ENCODE results near the gene TEK.
"Not testable (repeated sequence)": the region's sequence is repeated elsewhere in the genome, so short reads cannot be mapped to it uniquely, and the experiment has no call there.

TEK gene

DNA sequence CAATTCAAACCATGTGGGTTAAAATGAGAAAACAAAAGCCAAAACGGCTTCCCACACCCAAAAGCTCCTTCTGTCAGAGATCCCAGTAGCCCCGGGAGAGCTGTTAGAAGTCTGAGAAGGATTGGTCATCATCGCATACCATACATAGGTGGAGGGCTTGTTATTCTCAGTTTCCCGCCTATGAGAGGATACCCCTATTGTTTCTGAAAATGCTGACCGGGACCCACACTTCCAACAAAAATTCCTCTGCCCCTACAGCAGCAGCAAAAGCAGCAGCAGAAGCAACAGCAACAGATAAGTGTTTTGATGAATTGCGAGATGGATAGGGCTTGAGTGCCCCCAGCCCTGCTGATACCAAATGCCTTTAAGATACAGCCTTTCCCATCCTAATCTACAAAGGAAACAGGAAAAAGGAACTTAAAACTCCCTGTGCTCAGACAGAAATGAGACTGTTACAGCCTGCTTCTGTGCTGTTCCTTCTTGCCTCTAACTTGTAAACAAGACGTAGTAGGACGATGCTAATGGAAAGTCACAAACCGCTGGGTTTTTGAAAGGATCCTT, at the start of gene TEK:
TSS of gene TEK (plus strand) at position 245 of the 561 bp plus-strand sequence. CDS start 366 bp downstream, outside the sequence.
- no peak for DNase-seq

DNA sequence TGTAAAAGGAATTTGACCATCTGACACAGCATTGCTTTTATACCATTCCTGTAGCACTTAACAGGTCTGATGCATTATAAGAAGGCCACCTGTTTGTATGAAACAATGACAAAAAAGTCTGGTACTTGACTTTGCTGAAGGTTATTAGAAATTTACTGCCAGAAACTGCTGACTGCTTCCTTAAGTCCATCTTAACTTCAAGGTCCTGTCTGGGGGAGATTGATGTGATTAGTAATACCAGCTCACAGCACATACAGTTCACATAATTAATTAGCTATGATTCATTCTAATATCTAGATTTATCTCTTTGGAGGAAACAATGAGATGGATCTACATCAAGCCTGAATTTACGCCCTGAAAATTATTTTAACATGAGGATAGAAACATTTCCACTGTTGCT, 49.6 kb upstream of the TEK start:
- no peak for DNase-seq

DNA sequence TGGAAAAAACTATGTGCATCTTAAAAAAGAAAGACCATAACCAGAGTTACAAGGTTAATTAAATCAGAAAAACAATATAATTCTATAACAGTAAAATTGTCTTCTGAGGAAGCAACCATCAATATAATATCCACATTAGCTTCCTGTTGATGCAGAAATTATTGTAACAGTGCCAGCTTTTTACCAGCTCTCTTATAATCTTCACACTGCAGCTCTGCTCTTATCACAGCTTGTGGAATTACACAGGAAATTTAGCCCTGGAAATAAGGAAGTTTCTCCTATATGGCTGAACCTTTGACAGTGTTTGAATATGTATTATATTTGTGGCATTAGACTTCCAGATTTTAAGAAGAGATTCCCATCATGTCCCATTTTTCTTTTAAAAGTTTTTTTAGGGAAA, 49.1 kb upstream of the TEK start:
- DNase-seq, result no peak

DNA sequence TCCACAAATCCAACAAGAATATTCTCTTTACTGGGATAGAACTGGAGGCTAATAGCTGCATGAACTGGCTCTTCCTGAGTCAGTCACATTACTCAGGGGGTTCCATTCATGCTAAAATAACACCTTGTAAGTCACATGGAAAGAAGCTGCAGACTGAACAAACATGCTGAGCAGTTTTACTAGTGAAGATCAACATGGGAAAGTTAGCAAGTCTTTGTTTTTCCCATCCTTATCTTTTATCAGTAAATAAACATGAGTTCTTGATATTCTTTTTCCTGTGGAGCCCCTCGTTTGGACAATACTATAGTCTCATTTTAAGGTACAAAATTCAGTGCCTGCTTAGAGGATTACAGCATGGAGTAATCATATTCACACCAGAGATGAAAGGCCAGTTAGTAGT, 43.7 kb upstream of the TEK start:
- DNase-seq, result no peak

DNA sequence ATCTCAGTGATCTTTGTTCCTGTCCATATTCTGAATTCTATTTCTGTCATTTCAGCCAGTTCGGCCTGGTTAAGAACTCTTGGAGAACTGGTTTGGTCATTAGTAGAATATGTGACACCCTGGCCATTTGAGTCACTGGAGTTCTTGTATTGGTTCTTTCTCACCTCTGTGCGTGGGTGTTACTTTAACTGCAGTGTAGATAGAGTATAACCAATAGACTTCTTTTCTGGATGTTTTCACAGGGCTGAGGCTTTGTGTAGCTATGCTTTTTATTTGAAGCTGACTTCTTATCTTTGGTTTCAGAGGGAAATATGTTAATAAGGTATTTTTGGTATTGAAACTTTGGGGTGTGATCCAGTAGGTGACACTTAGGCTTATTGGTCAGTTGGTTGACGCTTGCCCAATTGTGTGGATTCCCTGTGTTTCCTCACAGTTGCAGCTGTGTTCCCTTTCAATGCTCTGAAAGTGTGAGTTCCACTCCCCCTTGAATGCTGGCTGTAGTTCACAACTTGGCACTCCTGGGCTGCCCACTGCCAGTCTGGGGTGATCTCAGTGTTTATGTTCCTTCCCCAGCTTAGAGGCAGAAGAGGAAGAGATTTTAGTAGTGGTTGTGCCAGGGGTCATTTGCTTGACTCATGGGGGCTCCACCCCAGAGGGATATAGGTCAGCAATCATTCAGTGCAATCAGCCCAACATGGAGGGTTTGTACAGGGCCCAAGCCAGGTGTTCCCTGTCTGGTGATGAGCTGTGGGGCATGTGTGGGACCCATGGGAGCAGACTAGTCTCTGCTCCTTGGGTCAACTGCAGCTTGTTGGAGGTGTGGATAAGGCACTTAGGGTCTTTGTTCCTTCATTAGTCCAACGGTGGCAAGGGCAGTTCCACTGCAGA, 34.9 kb upstream of the TEK start:
- DNase-seq, result no peak

DNA sequence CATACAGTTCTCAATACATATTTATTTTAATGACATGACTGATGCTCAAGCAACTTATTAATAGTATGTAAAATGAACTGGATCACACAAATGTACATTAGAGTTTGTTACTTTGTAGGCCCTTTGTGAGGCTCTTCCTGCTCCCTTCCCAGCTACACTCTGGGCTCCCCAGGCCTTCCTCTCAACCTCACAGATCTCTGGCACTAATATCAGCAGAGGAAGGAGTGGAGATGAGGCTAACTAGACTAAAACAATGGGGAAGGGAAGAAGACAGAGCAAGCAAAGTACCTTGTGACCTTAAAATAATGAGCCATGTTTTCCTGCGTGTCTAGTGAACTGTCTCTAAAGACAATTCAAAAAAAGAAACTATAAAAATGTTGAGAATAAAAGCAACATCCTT, 30.3 kb upstream of the TEK start:
- DNase-seq, result no peak

DNA sequence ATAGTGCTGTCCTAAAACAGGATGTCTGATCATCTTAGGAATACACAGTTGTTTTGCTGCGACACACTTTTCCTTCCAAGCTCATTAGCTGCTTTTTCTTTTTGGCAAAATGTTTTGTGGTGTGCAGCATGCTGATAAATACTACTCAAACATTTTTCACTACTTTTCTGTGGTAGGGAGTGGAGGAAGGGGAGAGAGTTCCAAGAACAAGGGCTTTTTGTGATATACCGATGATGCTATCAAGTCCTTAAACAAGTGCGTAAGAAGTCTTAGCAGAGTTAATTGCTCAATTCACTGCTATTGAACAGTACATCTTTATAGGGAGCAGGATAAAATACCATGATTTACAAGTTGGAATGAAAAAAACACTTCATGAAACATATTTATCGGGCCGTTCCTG, 23.6 kb upstream of the TEK start:
- no peak for DNase-seq

DNA sequence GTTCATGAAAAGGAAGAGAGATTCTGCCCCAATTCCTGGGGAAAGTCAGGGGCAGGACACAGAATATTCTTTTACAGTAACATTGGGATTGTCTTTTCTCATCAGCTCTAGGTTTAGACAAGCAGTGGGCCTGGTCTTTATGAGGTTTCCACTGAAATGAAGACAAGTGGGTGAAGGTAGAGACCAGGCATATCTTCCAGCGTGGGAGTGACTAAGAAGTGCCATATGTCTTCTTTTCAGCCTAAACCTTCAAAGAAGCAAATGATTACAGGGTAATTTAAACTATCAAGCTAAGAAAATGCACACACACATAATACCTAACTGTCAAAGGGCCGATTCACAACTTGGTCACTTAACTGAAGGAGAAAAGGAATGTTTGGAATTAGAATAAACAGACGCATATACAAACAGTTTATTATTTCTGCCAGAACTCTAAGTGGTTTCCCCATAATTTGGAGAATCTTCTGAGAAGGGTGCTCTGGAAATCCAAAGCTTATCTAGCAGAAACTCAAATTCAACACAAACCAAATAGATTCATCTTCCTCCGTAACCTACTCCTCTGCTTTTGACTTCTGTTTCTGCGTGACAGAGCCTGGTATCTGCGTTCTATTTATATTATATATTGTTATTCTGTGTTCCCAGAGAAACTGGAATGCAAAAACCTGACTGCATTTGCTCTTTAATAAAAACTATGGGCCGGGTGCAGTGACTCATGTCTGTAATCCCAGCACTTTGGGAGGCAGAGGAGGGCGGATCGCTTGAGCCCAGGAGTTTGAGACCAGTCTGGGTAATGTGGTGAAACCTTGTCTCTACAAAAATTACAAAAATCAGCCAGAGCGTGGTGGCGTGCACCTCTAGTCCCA, 22.0 kb upstream of the TEK start:
- DNase-seq, result no peak

DNA sequence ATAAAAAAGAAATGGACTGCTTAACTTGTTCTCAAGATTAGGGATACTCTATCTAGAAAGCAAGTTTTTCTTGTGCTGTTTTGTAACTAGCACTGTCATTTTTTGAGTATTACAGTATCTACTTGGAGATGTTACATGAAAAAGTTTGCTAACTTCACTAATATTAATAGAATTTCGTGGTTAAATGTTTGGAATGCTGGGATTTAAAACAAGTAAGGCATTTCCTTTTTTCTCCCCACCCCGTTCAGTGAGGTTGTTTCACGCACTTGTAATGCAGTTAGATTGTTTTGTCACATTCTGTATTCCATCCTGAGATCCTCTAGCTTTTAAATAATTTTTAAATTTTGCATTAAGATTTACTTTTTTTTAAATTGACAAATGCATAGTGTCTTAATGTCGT, 20.0 kb upstream of the TEK start:
- DNase-seq, result no peak

DNA sequence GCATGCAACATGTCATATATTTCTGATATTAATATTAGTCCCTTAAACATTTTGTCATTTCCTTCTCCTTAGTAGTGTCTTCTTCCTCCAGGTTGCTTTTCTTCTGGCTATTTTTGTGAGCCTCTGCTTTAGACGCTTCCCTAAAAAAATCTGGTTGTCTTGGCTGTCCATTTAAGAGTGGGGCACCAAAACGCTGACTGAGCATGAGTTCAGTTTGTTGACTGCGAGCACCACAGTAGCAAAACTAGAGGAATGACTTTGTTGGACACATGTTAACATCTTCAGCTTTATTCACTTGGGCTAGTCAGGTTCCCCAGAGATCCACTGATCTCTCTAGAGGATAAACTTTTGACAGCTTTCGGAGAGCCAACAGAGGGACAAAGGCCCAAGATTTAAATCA, 19.3 kb upstream of the TEK start:
- DNase-seq, result no peak

DNA sequence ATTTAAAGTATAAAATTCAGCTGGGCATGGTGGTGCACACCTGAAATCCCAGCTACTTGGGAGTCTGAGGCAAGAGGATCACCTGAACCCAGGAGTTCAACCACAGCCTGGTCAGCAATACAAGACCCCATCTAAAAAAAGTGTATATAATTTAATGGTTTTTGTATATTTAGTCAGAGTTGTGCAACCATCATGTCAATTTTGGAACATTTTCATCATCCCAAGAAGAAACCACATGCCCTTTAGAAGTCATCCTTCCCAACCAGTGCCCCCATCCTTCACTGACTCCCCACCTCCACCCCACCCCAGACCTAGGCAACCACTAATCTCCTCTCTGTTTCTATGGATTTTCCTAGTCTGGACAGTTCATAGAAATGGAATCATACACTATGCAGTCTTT, 18.8 kb upstream of the TEK start:
- no peak for DNase-seq

DNA sequence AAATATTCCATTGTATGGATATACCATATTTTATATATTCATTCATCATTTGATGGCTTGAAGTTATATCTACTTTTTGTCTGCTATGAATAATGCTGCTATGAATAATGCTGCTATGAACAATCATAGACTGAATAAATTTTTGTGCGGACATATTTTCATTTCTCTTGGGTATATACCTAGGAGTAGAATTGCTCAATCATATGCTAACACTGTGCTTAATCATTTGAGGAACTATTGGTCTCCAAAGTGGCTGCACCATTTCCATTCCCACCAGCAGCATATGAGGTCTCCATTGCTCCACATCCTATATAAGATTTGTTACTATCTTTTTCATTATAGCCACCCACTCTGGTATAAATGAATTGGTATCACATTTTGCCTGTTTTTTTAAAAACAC, 18.3 kb upstream of the TEK start:
- DNase-seq, result no peak

DNA sequence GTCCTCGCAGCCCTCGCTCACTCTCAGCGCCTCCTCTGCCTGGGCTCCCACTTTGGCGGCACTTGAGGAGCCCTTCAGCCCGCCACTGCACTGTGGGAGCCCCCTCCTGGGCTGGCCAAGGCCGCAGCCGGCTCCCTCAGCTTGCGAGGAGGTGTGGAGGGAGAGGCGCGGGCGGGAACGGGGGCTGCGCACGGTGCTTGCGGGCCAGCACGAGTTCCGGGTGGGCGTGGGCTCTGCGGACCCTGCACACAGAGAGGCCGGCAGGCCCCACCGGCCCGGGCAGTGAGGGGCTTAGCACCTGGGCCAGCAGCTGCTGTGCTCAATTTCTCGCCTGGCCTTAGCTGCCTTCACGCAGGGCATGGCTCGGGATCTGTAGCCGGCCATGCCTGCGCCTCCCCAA, 16.5 kb upstream of the TEK start:
- not testable (repeated sequence) for DNase-seq

DNA sequence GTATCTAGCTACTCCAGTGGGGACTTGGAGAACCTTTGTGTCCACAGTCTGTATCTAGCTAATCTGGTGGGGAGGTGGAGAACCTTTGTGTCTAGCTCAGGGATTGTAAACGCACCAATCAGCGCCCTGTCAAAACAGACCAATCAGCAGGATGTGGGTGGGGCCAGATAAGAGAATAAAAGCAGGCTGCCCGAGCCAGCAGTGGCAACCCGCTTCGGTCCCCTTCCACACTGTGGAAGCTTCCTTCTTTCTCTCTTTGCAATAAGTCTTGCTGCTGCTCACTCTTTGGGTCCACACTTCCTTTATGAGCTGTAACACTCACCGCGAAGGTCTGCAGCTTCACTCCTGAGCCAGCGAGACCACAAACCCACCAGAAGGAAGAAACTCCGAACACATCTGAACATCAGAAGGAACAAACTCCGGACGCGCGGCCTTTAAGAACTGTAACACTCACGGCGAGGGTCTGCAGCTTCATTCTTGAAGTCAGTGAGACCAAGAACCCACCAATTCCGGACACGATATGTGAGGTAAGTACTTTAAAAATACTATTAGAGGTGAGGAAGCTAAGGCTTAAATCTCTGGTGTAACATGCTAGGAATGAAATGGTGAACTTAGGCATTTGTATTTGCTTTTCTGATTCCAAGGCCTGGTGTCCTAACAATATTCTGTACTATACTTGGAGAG, 15.5 kb upstream of the TEK start:
- DNase-seq, result not testable (repeated sequence)

DNA sequence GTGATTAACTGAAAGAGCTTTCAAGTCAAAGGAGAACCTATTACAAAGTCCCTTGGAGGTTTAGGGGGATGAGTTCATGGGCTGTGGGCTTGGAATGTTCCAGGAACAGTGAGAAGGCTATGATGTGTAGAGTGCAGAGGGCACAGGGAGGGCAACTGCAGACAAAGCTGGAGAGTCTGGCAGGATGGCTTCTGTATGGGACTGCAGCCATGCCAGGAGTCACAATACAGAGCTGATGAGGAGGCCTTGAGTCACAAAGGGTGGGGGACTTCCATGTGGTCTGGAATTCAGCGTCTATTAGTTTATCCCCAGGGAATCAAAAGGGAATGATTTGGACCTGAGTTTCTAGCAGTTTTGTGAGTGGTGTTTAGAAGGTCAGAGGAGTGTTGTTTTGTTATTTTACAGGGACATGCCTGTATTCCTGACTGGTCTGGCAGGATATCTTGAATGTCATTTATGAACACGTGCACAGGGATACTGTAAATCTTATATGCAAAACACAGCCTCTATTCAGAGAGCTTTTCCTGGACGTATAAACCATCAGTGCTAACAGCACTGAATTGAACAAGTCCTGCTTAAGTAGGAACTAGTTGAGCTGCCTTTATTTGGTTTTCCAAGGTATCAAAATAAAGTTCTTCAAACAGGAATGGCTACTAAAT, 14.3 kb upstream of the TEK start:
- DNase-seq, result no peak

DNA sequence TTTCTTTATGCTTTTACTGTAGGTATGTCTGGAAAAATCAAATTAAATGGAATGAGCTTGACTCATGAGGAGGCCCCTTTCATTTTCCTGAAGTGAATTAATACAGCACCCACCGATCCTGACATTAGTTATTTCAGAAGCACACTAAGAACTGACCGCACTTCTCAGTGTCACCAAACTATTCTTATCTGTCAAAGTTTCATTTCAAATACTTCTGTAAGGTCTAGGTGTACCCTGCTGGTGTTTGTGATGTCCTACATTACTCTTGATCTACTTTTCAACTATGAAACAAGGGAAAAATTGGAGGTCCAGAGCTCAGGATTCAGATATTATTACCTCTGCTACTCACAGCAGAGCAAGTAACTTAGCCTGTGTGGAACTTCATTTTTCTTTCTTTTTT, 1.8 kb upstream of the TEK start:
- no peak for DNase-seq

DNA sequence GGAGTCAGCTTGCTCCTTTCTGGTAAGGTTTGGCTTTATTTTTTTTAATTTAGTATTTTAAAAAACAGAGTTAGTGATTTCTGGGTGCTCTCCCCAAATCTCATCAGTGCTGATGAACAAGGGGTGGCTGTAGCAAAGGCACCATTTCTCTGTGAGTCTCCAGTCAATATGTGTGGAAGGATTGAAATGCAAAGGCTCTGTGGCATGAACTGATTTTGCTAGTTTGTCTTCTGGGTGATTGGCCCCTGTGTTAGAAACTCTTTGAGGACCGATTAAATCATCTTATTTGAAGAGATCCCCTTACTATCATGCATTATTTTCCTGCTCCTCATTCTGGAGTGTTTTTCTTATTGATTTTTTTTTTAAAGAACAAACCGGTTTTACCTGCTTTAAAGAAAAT, 596 bp downstream of the TEK start:
- no peak for DNase-seq

DNA sequence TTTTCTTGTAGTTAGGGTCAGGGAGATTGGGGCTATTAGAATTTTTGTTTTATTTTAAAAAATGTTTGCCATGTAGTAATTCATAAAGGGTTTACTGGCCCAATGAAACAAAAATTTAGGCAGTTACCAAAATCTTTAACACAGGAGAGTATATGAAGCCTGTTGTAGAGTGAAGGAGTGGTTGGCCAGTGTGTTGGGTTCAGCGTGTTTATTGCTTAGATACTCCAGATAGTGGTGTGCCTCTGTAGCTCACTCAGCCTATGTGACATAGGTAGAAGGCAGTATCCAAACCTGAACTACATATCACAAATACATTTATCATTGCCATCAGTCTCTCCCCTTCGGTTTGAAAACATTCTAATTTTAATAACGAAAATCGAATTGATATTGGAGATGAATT, 1.2 kb downstream of the TEK start:
- DNase-seq, result no peak

DNA sequence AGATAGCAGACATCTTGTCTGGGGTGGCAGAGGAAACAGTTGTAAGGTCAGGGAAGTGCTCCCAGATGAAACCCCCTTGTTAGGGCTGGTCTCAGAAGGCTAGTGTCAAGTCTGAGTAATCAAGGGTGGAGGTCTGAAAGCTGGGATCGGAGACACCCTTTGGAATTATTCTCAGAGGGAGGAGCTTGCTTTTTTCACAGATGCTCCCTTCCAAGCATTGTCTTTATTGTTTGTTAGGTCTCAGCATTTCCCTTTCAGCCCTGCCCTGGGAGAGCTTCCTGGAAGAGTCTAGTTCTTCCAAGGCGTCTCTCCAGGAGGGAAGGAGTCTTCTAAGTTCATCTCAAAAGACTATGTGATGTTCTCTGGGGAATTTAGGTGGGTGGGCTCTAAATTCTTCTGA, 3.2 kb downstream of the TEK start:
- no peak for DNase-seq

DNA sequence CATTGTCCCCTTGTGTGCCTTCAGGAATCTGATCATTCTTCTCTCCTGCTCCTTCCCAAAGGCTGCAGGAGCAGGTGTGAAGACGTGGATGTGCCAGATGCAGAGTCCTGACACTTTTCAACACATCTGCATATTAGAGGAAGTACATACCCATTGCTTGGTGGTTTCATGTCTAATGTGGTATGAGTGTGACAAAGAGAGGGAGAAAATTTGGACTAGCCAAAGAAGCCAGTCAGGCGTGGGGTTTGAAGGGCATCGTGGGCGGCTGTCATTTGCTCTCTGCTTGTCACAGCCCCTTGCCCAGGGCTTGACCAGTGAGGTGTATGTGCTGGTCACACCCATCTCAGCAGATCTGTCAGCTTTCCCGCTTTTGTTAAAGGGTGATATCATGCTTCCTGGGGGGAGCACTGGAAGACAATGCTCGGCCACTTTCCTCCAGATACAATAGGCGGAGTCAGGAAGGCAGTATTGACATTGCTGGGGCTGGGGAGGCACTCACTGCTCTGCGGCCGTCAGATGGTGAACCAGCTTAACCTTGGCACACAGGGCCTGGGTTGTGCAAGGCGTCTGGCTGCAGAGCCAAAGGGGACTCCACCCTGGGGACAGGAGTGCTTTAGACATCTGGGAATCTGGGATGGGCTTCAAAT, 8.6 kb downstream of the TEK start:
- DNase-seq, result no peak

DNA sequence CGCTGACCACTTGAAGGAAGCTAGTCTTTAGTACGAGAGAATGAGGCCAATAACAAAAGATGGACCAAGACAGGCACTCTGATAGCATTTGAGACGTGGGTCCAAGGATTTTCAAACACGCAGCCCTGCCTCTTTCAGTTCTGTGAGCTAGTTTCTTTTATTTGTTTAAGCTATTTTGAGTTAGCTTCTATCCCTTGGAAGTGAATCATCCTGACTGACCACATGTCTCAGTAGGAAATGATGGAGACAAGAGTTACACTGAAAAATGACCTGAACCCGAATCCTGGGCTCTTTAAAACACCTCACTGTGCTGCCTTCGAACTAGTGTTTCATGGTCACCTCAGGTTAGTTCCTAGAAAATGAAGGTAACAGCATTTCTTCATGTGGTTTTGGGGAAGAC, 9.9 kb downstream of the TEK start:
- DNase-seq, result no peak

DNA sequence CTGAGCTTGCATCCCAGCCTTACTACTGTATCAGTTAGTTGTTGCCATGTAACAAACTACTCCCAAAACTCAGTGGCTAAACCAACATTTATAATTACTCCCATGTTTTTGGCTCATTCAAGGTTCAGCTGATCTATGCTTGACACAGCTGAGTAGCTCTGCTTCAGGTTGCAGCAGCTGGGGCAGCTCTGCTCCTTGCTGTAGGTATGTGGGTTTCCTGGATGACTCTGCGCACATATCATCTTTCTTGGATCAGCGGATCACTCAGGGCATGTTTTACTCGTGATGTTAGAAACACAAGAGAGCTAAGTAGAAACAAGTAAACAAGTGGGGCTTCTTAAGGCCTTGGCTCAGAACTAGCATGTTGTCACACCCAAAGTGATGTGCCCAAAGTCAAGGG, 15.1 kb downstream of the TEK start:
- DNase-seq, result no peak

Measured in cerebellar nuclear complex (tissue), 1 donor.